GM23248 (cell line): ENCODE results near the gene GSDMA. TPM values are rescaled to one million over a fixed set of nuclear protein-coding genes. Genes with fewer than 3 reads are reported as not detected.
A peak's percentile ranks its signal among the peaks of the same experiment; 100 is the strongest.

Experiments used
- DNase-seq: peaks from one replicate; pipeline ENCODE4 v3.0.0-alpha.2; 2015
- H2AFZ ChIP-seq: fragments of 200-600 bp; sonication (generic); 2 replicates; pipeline ENCODE4 v1.6.1; 2016; ENCODE audit warnings: antibody characterized with exemption
- H3F3A ChIP-seq: fragments of 200-600 bp; sonication (generic); 2 replicates; pipeline ENCODE4 v1.6.1; 2016; ENCODE audit warnings: mild to moderate bottlenecking, antibody characterized with exemption, mixed run types; ENCODE audit not compliant: insufficient read depth
- H3K27ac ChIP-seq: fragments of 200-600 bp; sonication (generic); 2 replicates; pipeline ENCODE4 v1.5.1; 2016; ENCODE audit warnings: mild to moderate bottlenecking
- H3K27me3 ChIP-seq: fragments of 200-600 bp; sonication (generic); replicated peaks from 2 replicates; pipeline ENCODE4 v1.6.1; 2016; ENCODE audit warnings: mild to moderate bottlenecking; ENCODE audit not compliant: insufficient read depth
- H3K36me3 ChIP-seq: fragments of 200-600 bp; sonication (generic); 2 replicates; pipeline ENCODE4 v1.6.1; 2016; ENCODE audit warnings: low read depth, mild to moderate bottlenecking
- H3K4me1 ChIP-seq: fragments of 200-600 bp; sonication (generic); 2 replicates; pipeline ENCODE4 v1.6.1; 2016; ENCODE audit warnings: mild to moderate bottlenecking; ENCODE audit not compliant: insufficient read depth
- H3K4me2 ChIP-seq: fragments of 200-600 bp; sonication (generic); one replicate; pipeline ENCODE4 v1.6.1; 2016; ENCODE audit warnings: mild to moderate bottlenecking; ENCODE audit not compliant: unreplicated experiment
- H3K4me3 ChIP-seq: fragments of 200-600 bp; sonication (generic); 2 replicates; pipeline ENCODE4 v1.5.1; 2016; ENCODE audit warnings: mild to moderate bottlenecking
- H3K79me2 ChIP-seq: fragments of 200-600 bp; sonication (generic); 2 replicates; pipeline ENCODE4 v1.6.1; 2016; ENCODE audit warnings: mild to moderate bottlenecking; ENCODE audit not compliant: insufficient read depth
- H3K9ac ChIP-seq: fragments of 200-600 bp; sonication (generic); 2 replicates; pipeline ENCODE4 v1.6.1; 2016; ENCODE audit warnings: mild to moderate bottlenecking
- H3K9me2 ChIP-seq: fragments of 200-600 bp; sonication (generic); 2 replicates; pipeline ENCODE4 v1.6.1; 2016; ENCODE audit warnings: mixed run types, mild to moderate bottlenecking, moderate library complexity; ENCODE audit not compliant: insufficient read depth
- H3K9me3 ChIP-seq: fragments of 200-600 bp; sonication (generic); one replicate; pipeline ENCODE4 v1.6.1; 2017; ENCODE audit warnings: low read depth
- H4K20me1 ChIP-seq: fragments of 200-600 bp; sonication (generic); 2 replicates; pipeline ENCODE4 v1.6.0; 2016; ENCODE audit not compliant: insufficient read depth
- EZH2 ChIP-seq: fragments of 200-600 bp; sonication (generic); IDR thresholded peaks from 2 replicates; pipeline ENCODE4 v1.6.1; 2018; ENCODE audit warnings: antibody characterized with exemption, mild to moderate bottlenecking; ENCODE audit not compliant: insufficient read depth, poor library complexity, severe bottlenecking
- EZH2phosphoT487 ChIP-seq: fragments of 200-600 bp; sonication (generic); IDR thresholded peaks from 2 replicates; pipeline ENCODE4 v1.6.1; 2018; ENCODE audit warnings: antibody characterized with exemption, moderate library complexity, mild to moderate bottlenecking, low read depth; ENCODE audit not compliant: insufficient read depth
- WGBS, 2 experiments: methylation state at CpG; one replicate each; pipeline ENCODE4 v1.1.6; 2015 to 2017; ENCODE audit warnings: low lambda C conversion rate in 2 of 2, low coverage in 1 of 2; ENCODE audit errors: missing lambda C conversion rate in 2 of 2; 5-methylcytosine and 5-hydroxymethylcytosine counted together
- in situ Hi-C: fragments of 300-500 bp; cut with MboI; formaldehyde crosslinking; loops from 2 replicates; pipeline ENCODE4 v1.15.0; 2020
- polyA plus RNA-seq: library from polyadenylated mRNA; unstranded; fragments of >200 nt; fragmentation: Nextera tagmentation; extraction: Ambion mirVana; gene quantifications from 2 replicates; pipeline ENCODE4 v1.2.1, GENCODE V29; 2016
- total RNA-seq: library from RNA; depleted of rRNA; stranded (reverse); fragments of >200 nt; shearing (Covaris generic); gene quantifications from 2 replicates; pipeline ENCODE4 v1.2.3, GENCODE V29; 2014

Gene GSDMA
- total and polyA plus RNA-seq, 2 experiments from 2014 or later: 0.21 TPM; not detected in 1

GRCh38 chr17:39979016-39979670 is 16.3 kb downstream of the GSDMA start:
- Histone ChIP-seq H3K4me2 (peak overlapping the region; percentile 94), H3K4me3 (peak overlapping the region; percentile 98), H3F3A (peaks cover 12% of the 10 kb centered on the region), H4K20me1 (no peaks in the 10 kb centered on the region), H3K36me3 (0 out of 2 replicates have a peak, but pooled peaks cover 6% of the 10 kb centered on the region), H3K9me2 (no peaks in the 10 kb centered on the region), H3K79me2 (peaks cover 32% of the 10 kb centered on the region), H3K9me3 (no peaks in the 10 kb centered on the region), H3K9ac (peak overlapping the region; percentile 74; the same call in 1 of the 2 replicates), H3K4me1 (peaks cover 37% of the 10 kb centered on the region), H3K27ac (peak overlapping the region; percentile 56), H3K27me3 (no peaks in the 10 kb centered on the region), H2AFZ (peak overlapping the region; percentile 96; the same call in 1 of the 2 replicates)
- peak; percentile 97 for DNase-seq
- no peak for TF ChIP-seq EZH2
- no peak for TF ChIP-seq EZH2phosphoT487
- 18 to 21% methylated on average over 5 of the region's 5 CpGs for WGBS, 2 experiments
- in situ Hi-C loops: no loop called here

DNA sequence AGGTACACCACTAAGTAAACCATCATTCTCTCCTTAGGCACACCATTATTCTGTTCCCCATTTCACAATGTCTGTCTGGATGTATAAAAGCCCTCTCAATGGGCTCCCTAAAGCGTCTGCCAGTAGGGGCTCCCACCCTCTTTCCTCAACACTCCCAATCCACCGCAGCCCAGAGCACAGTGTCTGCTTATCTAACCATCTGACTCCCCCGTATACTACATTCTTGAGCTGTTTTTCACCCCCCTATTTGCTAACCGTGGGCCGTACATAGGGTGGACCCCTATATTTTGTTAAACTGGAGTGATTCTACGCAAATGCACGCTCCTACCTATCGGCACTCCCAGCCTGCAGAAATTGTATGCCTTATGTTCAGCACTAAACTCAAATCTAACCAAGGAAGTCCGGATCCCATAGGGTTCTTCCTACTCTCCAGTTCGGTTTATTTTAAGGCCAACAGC is 17.1 kb downstream of the GSDMA start:
- 1 to 2% methylated on average over 10 of the region's 10 CpGs for WGBS, 2 experiments
- H3K79me2 ChIP-seq: peaks cover 32% of the 10 kb centered on the region
- H3F3A ChIP-seq: peaks cover 12% of the 10 kb centered on the region
- no peaks in the 10 kb centered on the region for H3K27me3 ChIP-seq
- peak overlapping the region; percentile 94 for H3K4me2 ChIP-seq
- H3K9me3 ChIP-seq: no peaks in the 10 kb centered on the region
- H3K4me1 ChIP-seq: peaks cover 36% of the 10 kb centered on the region
- H3K9ac ChIP-seq: peak overlapping the region; percentile 74
- H3K9me2 ChIP-seq: no peaks in the 10 kb centered on the region
- peak overlapping the region; percentile 96 for H2AFZ ChIP-seq
- no peaks in the 10 kb centered on the region for H4K20me1 ChIP-seq
- peak overlapping the region; percentile 98 for H3K4me3 ChIP-seq
- peak overlapping the region; percentile 56 for H3K27ac ChIP-seq
- TF ChIP-seq EZH2 (no peak), EZH2phosphoT487 (no peak)
- H3K36me3 ChIP-seq: peaks cover 6% of the 10 kb centered on the region; the same call in 1 of the 2 replicates
- DNase-seq: peak; percentile 52
- in situ Hi-C loops: no loop called here

- peaks cover 12% of the 10 kb centered on the region for H3K36me3 ChIP-seq
- H4K20me1 ChIP-seq: no peaks in the 10 kb centered on the region
- TF ChIP-seq EZH2: no peak
- no peak for TF ChIP-seq EZH2phosphoT487
- peaks cover 12% of the 10 kb centered on the region for H3F3A ChIP-seq
- peak; percentile 100 for DNase-seq
- H3K27me3 ChIP-seq: no peaks in the 10 kb centered on the region
- H3K9me3 ChIP-seq: no peaks in the 10 kb centered on the region
- H3K27ac ChIP-seq: peak within 1 kb of the TSS; percentile 79
- peak within 1 kb of the TSS; percentile 94 for H3K4me2 ChIP-seq
- peak within 1 kb of the TSS; percentile 96 for H2AFZ ChIP-seq
- peaks cover 38% of the 10 kb centered on the region for H3K79me2 ChIP-seq
- H3K4me3 ChIP-seq: peak within 1 kb of the TSS; percentile 98
- in situ Hi-C loops: no loop called here
- H3K4me1 ChIP-seq: peaks cover 36% of the 10 kb centered on the region
- no peaks in the 10 kb centered on the region for H3K9me2 ChIP-seq
- WGBS, 2 experiments: 0 to 1% methylated on average over 72 to 82 of the region's 84 CpGs
- H3K9ac ChIP-seq: peak within 1 kb of the TSS; percentile 99
These were observed 17.8 kb downstream of the GSDMA start, which contains the start of gene PSMD3 for GRCh38 chr17:39980351-39981206. Gene PSMD3, plus strand, starts transcription at chr17:39980807. Its CDS starts 164 bp downstream, at chr17:39980971.

GRCh38 chr17:39981207-39981741 is 18.5 kb downstream of the GSDMA start:
- Histone ChIP-seq H3K4me2 (peak overlapping the region; percentile 79), H3K9me3 (no peaks in the 10 kb centered on the region), H3F3A (peaks cover 12% of the 10 kb centered on the region), H3K27ac (peak overlapping the region; percentile 79), H3K79me2 (peaks cover 45% of the 10 kb centered on the region), H3K36me3 (peaks cover 18% of the 10 kb centered on the region), H3K27me3 (no peaks in the 10 kb centered on the region), H4K20me1 (no peaks in the 10 kb centered on the region), H2AFZ (peak overlapping the region; percentile 70), H3K9ac (peak overlapping the region; percentile 99), H3K4me3 (peak overlapping the region; percentile 98), H3K4me1 (peaks cover 36% of the 10 kb centered on the region), H3K9me2 (no peaks in the 10 kb centered on the region)
- WGBS, 2 experiments: 1 to 3% methylated on average over 15 of the region's 15 CpGs
- in situ Hi-C loops: no loop called here
- TF ChIP-seq EZH2phosphoT487 (no peak), EZH2 (no peak)
- peak; percentile 31 for DNase-seq
